Stimulated activated CD4-positive, alpha-beta T cell treated with anti-CD3 and anti-CD28 coated beads, TNF-alpha, amount 100 ng/mL, for 1 hour (primary cell): ENCODE measurements around the gene MDGA2.
"Not testable (repeated sequence)": the region's sequence is repeated elsewhere in the genome, so short reads cannot be mapped to it uniquely, and the experiment has no call there.

Experiments
- DNase-seq, 3 donors: peaks; one replicate each; pipeline ENCODE4 v3.0.0-alpha.2; 2020; ENCODE audit warnings: low read depth in 3 of 3, low spot score in 1 of 3

Gene MDGA2

GRCh38 chr14:47624126-47624525, 51.3 kb downstream of the MDGA2 start:
- not testable (repeated sequence) for DNase-seq

GRCh38 chr14:47619392-47619791, 56.0 kb downstream of the MDGA2 start:
- no peak for DNase-seq

- no peak for DNase-seq
Observed at GRCh38 chr14:47606566-47606965, 68.8 kb downstream of the MDGA2 start.

- no peak for DNase-seq
Observed at GRCh38 chr14:47596860-47597259, 78.5 kb downstream of the MDGA2 start.

- no peak for DNase-seq
Observed at GRCh38 chr14:47596232-47596631, 79.2 kb downstream of the MDGA2 start.

- no peak for DNase-seq
Observed at GRCh38 chr14:47595552-47595951, 79.9 kb downstream of the MDGA2 start.

GRCh38 chr14:47590767-47591495, 84.5 kb downstream of the MDGA2 start:
- no peak for DNase-seq

- no peak for DNase-seq
Observed at GRCh38 chr14:47585447-47585846, 90.0 kb downstream of the MDGA2 start.

GRCh38 chr14:47567273-47567672, 108.1 kb downstream of the MDGA2 start:
- DNase-seq: no peak

- no peak for DNase-seq
Observed at GRCh38 chr14:47557894-47558293, 117.5 kb downstream of the MDGA2 start.

- no peak for DNase-seq
Observed at GRCh38 chr14:47555333-47555732, 120.1 kb downstream of the MDGA2 start.

GRCh38 chr14:47549886-47550285, 125.5 kb downstream of the MDGA2 start:
- DNase-seq: no peak

GRCh38 chr14:47543459-47543858, 131.9 kb downstream of the MDGA2 start:
- no peak for DNase-seq

GRCh38 chr14:47541662-47542061, 133.7 kb downstream of the MDGA2 start:
- no peak for DNase-seq

GRCh38 chr14:47539031-47539461, 136.4 kb downstream of the MDGA2 start:
- DNase-seq: no peak

GRCh38 chr14:47536341-47536740, 139.1 kb downstream of the MDGA2 start:
- DNase-seq: no peak

- DNase-seq: no peak
Observed at GRCh38 chr14:47526591-47527244, 148.7 kb downstream of the MDGA2 start.

- no peak for DNase-seq
Observed at GRCh38 chr14:47524524-47524923, 150.9 kb downstream of the MDGA2 start.

GRCh38 chr14:47520382-47520781, 155.0 kb downstream of the MDGA2 start:
- DNase-seq: no peak

- no peak for DNase-seq
Observed at GRCh38 chr14:47511829-47512228, 163.6 kb downstream of the MDGA2 start.

- DNase-seq: no peak
Observed at GRCh38 chr14:47509957-47510356, 165.4 kb downstream of the MDGA2 start.

- DNase-seq: no peak
Observed at GRCh38 chr14:47507861-47508260, 167.5 kb downstream of the MDGA2 start.

- DNase-seq: no peak
Observed at GRCh38 chr14:47500369-47500768, 175.0 kb downstream of the MDGA2 start.
